Lung (tissue), 12 donors: Measurements from ENCODE around the gene ATP8B1. TPM values are rescaled to one million over a fixed set of nuclear protein-coding genes. Genes with fewer than 3 reads are reported as not detected.

Source experiments
- ATAC-seq: fragments of 200-7000 bp; cut with Tn5 transposase; one replicate; pipeline ENCODE4 v1.9.1; 2020; ENCODE audit warnings: moderate number of reproducible peaks; ENCODE audit not compliant: insufficient read depth, low FRiP score
- DNase-seq, 3 donors: peaks; one replicate each; pipeline ENCODE4 v3.0.0-alpha.2; 2013 to 2017
- H3K27ac ChIP-seq, 2 donors: one replicate each; pipeline ENCODE4 v1.5.1; 2013; ENCODE audit warnings: mild to moderate bottlenecking in 2 of 2, moderate library complexity in 2 of 2, control low read depth in 1 of 2, inconsistent platforms in 1 of 2, low read depth in 1 of 2, low read length in 1 of 2
- H3K27me3 ChIP-seq, 3 donors: one replicate each; pipeline ENCODE4 v1.5.1; 2013; ENCODE audit warnings: low read length in 2 of 3; ENCODE audit not compliant: control insufficient read depth in 3 of 3, insufficient read depth in 3 of 3
- H3K36me3 ChIP-seq, 4 donors: one replicate each; pipeline ENCODE4 v1.5.1; 2013; ENCODE audit warnings: low read length in 4 of 4, mild to moderate bottlenecking in 1 of 4, moderate library complexity in 1 of 4; ENCODE audit not compliant: control insufficient read depth in 4 of 4, insufficient read depth in 4 of 4
- H3K4me1 ChIP-seq, 5 donors: one replicate each; pipeline ENCODE4 v1.5.1; 2013; ENCODE audit warnings: low read length in 5 of 5, mild to moderate bottlenecking in 2 of 5, moderate library complexity in 1 of 5; ENCODE audit not compliant: control insufficient read depth in 5 of 5, insufficient read depth in 5 of 5
- H3K4me3 ChIP-seq: one replicate; pipeline ENCODE4 v1.5.1; 2013; ENCODE audit warnings: mild to moderate bottlenecking, control low read depth, moderate library complexity
- H3K9ac ChIP-seq, 2 donors: one replicate each; pipeline ENCODE4 v1.5.1; 2013; ENCODE audit warnings: low read length in 2 of 2, control low read depth in 1 of 2; ENCODE audit not compliant: insufficient read depth in 1 of 2
- H3K9me3 ChIP-seq, 4 donors: one replicate each; pipeline ENCODE4 v1.5.1; 2013; ENCODE audit warnings: low read length in 3 of 4, mild to moderate bottlenecking in 1 of 4, moderate library complexity in 1 of 4; ENCODE audit not compliant: control insufficient read depth in 4 of 4, insufficient read depth in 3 of 4
- WGBS, 2 donors: extraction: QIAGEN DNeasy Blood & Tissue Kit; methylation state at CpG; one replicate each; pipeline ENCODE4 v1.1.7; 2013; 5-methylcytosine and 5-hydroxymethylcytosine counted together
- polyA plus RNA-seq, 2 donors: library from polyadenylated mRNA; stranded (reverse); fragments of 200-250 nt; gene quantifications; one replicate each; pipeline ENCODE4 v1.2.1, GENCODE V29; 2013
- total RNA-seq, 2 donors: library from RNA; depleted of rRNA in 1 of 2; stranded (reverse); fragments of >200 nt in 1 of 2; gene quantifications; one replicate each; pipeline ENCODE4 v1.2.1, GENCODE V29; 2014 to 2021
- TF ChIP-seq, protein P1 (sequence below): IDR thresholded peaks from 2 replicates; pipeline ENCODE4 v1.5.1; 2012; ENCODE audit warnings: mild to moderate bottlenecking; ENCODE audit errors: control extremely low read depth, extremely low read depth
- donor health status: control.
- donor health status: control.
- donor health status: Bipolar disorder and iron deficiency.
- donor health status: healthy.
- donor health status: DM: yes; HTN: yes; CAD: no.

ATP8B1 gene
- total and polyA plus RNA-seq, 4 donors = 7.3 to 42.0 (median 18.2) TPM

DNA sequence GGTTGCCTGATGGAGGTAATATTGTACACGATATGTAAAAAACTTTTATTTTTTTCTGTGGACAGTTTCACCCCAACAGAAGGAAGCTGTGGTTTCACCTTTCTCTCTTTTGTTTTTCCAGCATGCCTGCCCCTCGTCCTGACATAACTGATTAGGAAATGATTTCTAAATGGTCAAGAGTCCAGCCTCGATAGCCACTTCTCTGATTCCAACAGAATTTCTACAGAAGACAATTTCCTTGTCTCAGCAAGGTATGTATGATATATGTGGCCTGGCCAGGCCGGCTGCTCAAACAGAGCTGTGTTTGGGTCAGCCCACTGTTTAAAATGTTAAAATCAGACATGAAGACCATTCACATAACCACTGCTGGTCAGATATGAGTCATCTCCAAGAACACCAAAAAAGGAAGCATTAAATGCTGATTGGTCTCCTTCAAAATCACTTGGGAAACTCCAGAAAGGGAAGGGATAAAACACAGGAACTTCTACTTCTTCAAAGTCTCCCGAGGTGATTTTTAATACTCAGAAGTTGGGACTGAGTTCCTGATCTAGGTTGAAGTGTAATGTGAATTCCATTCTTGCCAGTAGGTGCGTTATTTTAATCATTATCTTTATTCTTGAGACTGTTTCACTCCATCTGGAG lies 22.3 kb downstream of the ATP8B1 start:
- Histone ChIP-seq H3K36me3 (peaks cover 0 to 2% (median 0%) of the 10 kb centered on the region in 4 donors), H3K9ac (no peak overlapping the region), H3K27ac (peak overlapping the region; percentile 77 to 88), H3K4me3 (no peak overlapping the region), H3K4me1 (peaks cover 12 to 31% (median 20%) of the 10 kb centered on the region in 5 donors), H3K9me3 (no peaks in the 10 kb centered on the region), H3K27me3 (no peaks in the 10 kb centered on the region)
- DNase-seq (peak in 2 of 3 donors; percentile 13 to 21), ATAC-seq (peak; percentile 59)
- TF ChIP-seq, protein P1, sequence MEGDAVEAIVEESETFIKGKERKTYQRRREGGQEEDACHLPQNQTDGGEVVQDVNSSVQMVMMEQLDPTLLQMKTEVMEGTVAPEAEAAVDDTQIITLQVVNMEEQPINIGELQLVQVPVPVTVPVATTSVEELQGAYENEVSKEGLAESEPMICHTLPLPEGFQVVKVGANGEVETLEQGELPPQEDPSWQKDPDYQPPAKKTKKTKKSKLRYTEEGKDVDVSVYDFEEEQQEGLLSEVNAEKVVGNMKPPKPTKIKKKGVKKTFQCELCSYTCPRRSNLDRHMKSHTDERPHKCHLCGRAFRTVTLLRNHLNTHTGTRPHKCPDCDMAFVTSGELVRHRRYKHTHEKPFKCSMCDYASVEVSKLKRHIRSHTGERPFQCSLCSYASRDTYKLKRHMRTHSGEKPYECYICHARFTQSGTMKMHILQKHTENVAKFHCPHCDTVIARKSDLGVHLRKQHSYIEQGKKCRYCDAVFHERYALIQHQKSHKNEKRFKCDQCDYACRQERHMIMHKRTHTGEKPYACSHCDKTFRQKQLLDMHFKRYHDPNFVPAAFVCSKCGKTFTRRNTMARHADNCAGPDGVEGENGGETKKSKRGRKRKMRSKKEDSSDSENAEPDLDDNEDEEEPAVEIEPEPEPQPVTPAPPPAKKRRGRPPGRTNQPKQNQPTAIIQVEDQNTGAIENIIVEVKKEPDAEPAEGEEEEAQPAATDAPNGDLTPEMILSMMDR = no peak
- WGBS, 2 donors = 17 to 18% methylated on average over 6 of the region's 6 CpGs

DNA sequence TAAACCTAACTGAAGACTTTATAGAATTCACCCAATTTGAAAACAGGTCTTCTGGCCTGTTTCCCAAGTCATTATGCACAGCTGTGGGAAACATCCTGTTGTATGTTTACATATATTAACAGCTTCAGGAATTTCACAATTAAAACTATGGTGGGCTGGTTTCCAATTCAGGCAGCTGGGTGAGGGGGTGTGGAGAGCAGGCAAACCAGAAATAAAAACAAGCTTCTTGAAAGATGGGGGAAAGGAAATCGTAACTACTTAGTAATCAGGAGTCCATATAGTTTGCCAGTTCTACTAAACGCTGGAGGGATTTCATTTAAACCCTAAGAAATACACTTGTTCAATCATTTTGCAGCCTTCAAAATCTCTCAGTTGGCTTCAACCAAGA lies 22.8 kb downstream of the ATP8B1 start:
- ATAC-seq = no peak
- peak; percentile 47 to 79 (median 76) for DNase-seq
- Histone ChIP-seq H3K27me3 (no peaks in the 10 kb centered on the region), H3K4me1 (peaks cover 12 to 31% (median 20%) of the 10 kb centered on the region in 5 donors), H3K9me3 (no peaks in the 10 kb centered on the region), H3K36me3 (peaks cover 0 to 2% (median 0%) of the 10 kb centered on the region in 4 donors), H3K27ac (peak overlapping the region in 1 of 2 donors; percentile 88), H3K9ac (no peak overlapping the region), H3K4me3 (no peak overlapping the region)
- WGBS, 2 donors = 12 to 26% methylated on average over 2 of the region's 2 CpGs
- TF ChIP-seq, protein P1 = no peak

DNA sequence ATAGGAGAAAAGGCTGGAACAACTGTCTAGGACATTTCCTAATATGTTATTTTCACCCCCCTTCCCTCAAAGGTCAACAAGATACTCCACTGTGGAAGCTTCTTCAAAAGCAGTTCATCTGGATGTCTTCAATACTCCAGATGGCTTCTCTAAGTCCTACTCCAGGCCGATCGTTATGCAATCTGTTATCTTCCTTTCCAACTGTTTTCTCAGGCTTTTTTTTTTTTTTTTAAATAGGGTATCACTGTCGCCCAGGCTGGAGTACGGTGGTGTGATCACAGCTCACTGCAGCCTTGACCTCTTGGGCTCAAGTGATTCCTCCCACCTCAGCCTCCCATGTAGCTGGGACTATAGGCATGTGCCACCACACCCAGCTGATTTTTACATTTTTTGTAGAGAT lies 26.3 kb downstream of the ATP8B1 start:
- Histone ChIP-seq H3K4me3 (no peak overlapping the region), H3K4me1 (peaks cover 16 to 24% (median 17%) of the 10 kb centered on the region in 5 donors), H3K27ac (no peak overlapping the region), H3K9me3 (no peaks in the 10 kb centered on the region), H3K27me3 (no peaks in the 10 kb centered on the region), H3K9ac (no peak overlapping the region), H3K36me3 (peaks cover 0 to 2% (median 0%) of the 10 kb centered on the region in 4 donors)
- TF ChIP-seq, protein P1 = no peak
- 23 to 36% methylated on average over 4 of the region's 4 CpGs for WGBS, 2 donors
- peak in 2 of 3 donors; percentile 59 to 89 for DNase-seq
- no peak for ATAC-seq
